ES-I3 (cell line): Measurements from ENCODE around the gene PLAU.

Experiments used
- H3K36me3 ChIP-seq: 2 replicates; pipeline ENCODE4 v1.6.1; 2013; ENCODE audit warnings: mild to moderate bottlenecking, low read length, control low read depth, moderate library complexity; ENCODE audit not compliant: insufficient read depth
- H3K4me1 ChIP-seq: 2 replicates; pipeline ENCODE4 v1.6.1; 2013; ENCODE audit warnings: mild to moderate bottlenecking, control low read depth, low read length; ENCODE audit not compliant: insufficient read depth
- H3K9ac ChIP-seq: 2 replicates; pipeline ENCODE4 v1.6.1; 2013; ENCODE audit warnings: low read depth, mild to moderate bottlenecking, low read length, moderate library complexity
- H3K9me3 ChIP-seq: 2 replicates; pipeline ENCODE4 v1.6.1; 2013; ENCODE audit warnings: mild to moderate bottlenecking, low read length, moderate library complexity; ENCODE audit not compliant: control insufficient read depth, insufficient read depth

The PLAU gene

DNA sequence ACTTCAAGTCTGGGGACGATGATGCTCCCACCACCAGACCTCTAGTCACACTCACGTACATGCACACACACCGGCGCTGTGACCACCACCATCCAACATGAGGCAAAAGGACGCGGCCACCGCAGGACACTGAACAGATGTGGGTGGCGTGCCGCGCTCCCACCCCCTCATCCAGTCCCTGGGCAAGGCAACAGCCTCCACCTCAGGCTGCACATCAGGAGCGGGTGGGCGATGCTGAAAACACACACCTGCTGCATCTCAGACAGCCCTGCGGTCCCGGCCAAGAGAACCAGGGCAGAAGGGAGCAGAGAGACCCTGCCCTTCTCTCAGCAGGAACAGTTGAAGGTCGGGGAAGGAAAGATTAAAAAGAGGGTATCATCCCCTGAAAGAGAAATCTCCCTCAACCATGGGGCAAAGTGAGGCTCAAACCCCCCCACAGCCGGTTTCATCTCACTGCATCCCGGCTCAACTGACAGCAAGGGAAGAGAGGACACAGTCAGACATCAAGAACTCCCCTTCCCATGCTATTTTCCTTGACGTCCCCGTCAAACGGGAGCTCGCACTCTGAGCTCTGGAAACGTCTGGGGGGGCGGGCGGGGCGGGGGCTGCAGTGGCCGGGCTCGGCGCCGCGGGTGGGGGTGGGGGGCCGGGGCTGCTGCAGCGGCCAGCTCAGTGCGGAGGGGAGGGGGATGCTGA, 37.6 kb upstream of the PLAU start:
- peaks cover 12% of the 10 kb centered on the region for H3K4me1 ChIP-seq
- peak overlapping the region; percentile 19; the same call in 1 of the 2 replicates for H3K9ac ChIP-seq
- no peaks in the 10 kb centered on the region for H3K9me3 ChIP-seq
- H3K36me3 ChIP-seq: no peaks in the 10 kb centered on the region; the same call in 1 of the 2 replicates

DNA sequence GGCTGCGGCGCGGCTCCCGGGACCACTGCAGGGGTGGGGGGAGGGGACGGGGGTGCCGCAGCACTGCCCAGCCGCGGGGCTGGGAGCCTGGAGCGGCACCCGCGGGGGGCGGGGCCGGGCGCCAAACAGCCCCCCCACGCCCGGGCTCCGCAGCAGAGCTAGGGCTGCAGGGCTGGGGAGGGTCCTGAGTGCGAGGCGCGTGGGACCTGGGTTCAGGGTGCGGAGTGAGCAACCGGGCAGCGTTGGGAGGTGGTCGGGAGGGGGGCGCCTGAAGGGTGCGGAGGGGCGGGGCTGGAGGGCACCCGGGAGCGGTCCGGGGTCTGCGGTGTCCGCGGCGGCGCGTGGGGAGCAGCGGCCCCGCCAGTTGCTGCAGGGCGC, 37.1 kb upstream of the PLAU start:
- H3K36me3 ChIP-seq: no peaks in the 10 kb centered on the region; the same call in 1 of the 2 replicates
- H3K4me1 ChIP-seq: peaks cover 12% of the 10 kb centered on the region
- peak overlapping the region; percentile 28; the same call in 1 of the 2 replicates for H3K9ac ChIP-seq
- H3K9me3 ChIP-seq: no peaks in the 10 kb centered on the region

GRCh38 chr10:73874267-73875138, 36.4 kb upstream of the PLAU start, which contains the start of gene CAMK2G:
TSS of gene CAMK2G (minus strand) at chr10:73874555. CDS start at chr10:73874461, 94 bp downstream.
- Histone ChIP-seq H3K4me1 (peaks cover 12% of the 10 kb centered on the region), H3K36me3 (no peaks in the 10 kb centered on the region; the same call in 1 of the 2 replicates), H3K9me3 (no peaks in the 10 kb centered on the region), H3K9ac (peak within 1 kb of the TSS; percentile 69)

DNA sequence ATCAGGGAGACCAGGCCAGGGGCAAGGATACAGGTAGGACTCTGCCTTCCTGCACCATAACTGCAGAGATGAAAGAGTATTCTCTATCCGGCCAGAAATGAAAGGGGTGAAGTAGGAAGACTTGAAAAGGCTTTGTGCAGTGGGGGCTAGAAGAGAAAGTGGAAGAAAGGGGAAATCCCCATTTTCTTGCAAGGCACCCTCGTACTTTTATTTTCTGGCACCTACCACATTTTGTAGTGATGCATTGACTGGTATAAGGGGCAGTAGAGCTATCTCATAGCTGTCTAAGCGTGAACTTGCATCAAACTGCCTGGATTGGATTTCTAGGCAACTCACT, 35.8 kb upstream of the PLAU start:
- H3K9ac ChIP-seq: peak overlapping the region; percentile 69
- no peaks in the 10 kb centered on the region for H3K9me3 ChIP-seq
- no peaks in the 10 kb centered on the region; the same call in 1 of the 2 replicates for H3K36me3 ChIP-seq
- peaks cover 16% of the 10 kb centered on the region for H3K4me1 ChIP-seq

DNA sequence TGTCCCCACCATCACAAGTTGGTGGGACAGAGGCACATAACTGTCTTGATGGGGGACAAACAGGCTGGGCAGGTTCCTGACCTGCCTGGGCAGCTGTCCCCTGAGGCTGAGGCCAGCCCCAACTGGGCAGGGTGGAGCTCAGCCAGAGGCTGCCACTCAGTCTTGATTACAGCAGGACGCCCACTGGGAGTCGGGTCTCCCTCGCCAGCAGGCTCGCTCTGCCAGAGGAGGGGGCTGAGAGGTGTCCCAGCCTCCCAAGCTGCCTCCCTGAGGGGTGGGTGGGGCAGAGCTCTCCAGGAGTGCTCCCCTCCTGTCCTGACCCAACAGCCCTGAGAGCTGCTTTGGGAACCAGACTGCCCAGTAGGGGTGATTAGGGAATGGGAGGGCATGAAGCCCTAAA, 34.8 kb upstream of the PLAU start:
- no peak overlapping the region for H3K9ac ChIP-seq
- peaks cover 17% of the 10 kb centered on the region for H3K4me1 ChIP-seq
- no peaks in the 10 kb centered on the region; the same call in 1 of the 2 replicates for H3K36me3 ChIP-seq
- no peaks in the 10 kb centered on the region for H3K9me3 ChIP-seq

- no peaks in the 10 kb centered on the region; the same call in 1 of the 2 replicates for H3K36me3 ChIP-seq
- peaks cover 17% of the 10 kb centered on the region for H3K4me1 ChIP-seq
- H3K9me3 ChIP-seq: no peaks in the 10 kb centered on the region
- H3K9ac ChIP-seq: no peak overlapping the region
Observed at GRCh38 chr10:73876566-73876965, 34.4 kb upstream of the PLAU start.

DNA sequence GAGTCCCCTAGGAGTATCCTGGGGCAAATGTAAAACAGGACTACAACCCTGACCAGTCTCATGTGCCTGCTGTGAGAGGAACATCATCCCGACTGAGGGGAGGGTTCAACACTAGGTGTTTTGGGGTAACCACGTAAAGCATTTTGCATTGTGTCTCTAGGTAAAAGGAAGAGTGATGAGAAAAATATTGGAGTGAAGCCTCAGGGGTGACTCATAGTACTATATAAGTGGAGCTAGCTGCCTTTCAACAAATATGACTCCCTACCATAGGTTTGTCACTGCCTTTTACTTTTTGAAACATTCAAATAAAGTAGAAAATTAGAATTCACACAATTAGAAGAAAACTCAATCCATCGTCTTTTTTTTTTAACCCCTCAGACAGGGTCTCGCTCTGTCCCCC, 34.0 kb upstream of the PLAU start:
- no peaks in the 10 kb centered on the region for H3K9me3 ChIP-seq
- no peak overlapping the region for H3K9ac ChIP-seq
- H3K36me3 ChIP-seq: no peaks in the 10 kb centered on the region
- H3K4me1 ChIP-seq: peaks cover 17% of the 10 kb centered on the region

- Histone ChIP-seq H3K9me3 (no peaks in the 10 kb centered on the region), H3K9ac (no peak overlapping the region), H3K4me1 (peaks cover 17% of the 10 kb centered on the region), H3K36me3 (no peaks in the 10 kb centered on the region)
Observed at GRCh38 chr10:73877533-73878160, 33.3 kb upstream of the PLAU start.

DNA sequence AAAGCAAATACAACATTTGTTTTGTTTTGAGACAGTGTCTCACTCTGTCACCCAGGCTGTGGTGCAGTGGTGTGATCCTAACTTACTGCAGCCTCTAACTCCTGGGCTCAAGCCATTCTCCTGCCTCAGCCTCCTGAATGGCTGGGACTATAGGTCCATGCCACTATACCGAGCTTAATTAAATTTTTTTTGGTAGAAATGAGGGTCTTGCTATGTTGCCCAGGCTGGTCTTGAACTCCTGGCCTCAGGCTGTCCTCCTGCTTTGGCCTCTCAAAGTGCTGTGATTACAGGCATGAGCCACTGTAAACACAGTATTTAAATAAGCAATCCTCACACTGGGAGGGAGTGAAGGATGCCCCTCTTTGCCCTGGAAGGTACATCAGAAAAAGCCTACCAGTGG, 32.6 kb upstream of the PLAU start:
- H3K9me3 ChIP-seq: no peaks in the 10 kb centered on the region
- H3K36me3 ChIP-seq: no peaks in the 10 kb centered on the region
- H3K9ac ChIP-seq: no peak overlapping the region
- H3K4me1 ChIP-seq: peaks cover 17% of the 10 kb centered on the region

DNA sequence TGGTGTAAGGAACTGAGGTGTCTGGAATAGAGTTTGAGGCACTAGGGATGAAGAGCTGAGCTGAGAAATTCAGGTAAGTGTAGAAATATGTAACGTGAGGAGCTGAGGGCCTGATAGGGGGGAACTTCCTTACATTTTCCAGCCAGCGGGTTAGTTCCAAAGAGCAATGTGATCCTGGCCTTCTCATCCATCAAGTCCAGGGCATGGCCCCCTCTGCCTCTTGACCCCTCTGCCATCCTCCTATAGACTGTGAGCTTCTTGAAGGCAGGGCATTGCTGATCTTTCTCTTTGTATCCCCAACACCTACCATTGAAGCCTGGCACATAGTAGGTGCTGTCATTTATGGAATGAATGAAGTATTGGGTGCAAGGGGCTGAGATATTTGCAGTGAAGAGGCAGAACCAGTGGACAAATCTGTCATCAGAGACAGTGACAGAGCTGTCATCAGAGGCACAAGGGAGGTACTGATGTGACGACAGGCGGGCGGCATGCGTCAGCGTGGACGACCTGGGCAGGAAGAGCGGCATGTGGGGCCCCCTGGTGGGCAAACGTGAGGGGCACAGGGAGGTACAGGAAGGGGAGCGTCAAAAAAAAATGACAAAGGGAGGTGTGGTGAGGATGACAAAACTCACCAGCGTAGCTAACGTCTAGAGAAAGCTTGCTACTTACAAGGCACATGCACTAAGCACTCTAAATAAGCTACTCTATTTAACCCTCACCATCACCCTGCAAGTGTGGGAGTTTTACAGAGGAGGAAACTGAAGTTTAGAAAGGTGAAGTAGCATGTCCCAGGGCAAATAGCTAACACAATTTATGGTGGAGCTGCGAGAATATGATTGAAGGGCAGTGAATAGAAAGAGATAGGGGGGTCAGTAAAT, 31.4 kb upstream of the PLAU start:
- no peaks in the 10 kb centered on the region for H3K36me3 ChIP-seq
- no peaks in the 10 kb centered on the region for H3K9me3 ChIP-seq
- H3K4me1 ChIP-seq: peaks cover 17% of the 10 kb centered on the region
- H3K9ac ChIP-seq: no peak overlapping the region

GRCh38 chr10:73881221-73881919, 29.6 kb upstream of the PLAU start:
- peaks cover 14% of the 10 kb centered on the region for H3K4me1 ChIP-seq
- no peaks in the 10 kb centered on the region for H3K36me3 ChIP-seq
- no peak overlapping the region for H3K9ac ChIP-seq
- H3K9me3 ChIP-seq: no peaks in the 10 kb centered on the region

- H3K4me1 ChIP-seq: peaks cover 27% of the 10 kb centered on the region
- H3K9ac ChIP-seq: no peak overlapping the region
- H3K36me3 ChIP-seq: no peaks in the 10 kb centered on the region
- H3K9me3 ChIP-seq: no peaks in the 10 kb centered on the region
Observed at GRCh38 chr10:73884017-73884416, 26.9 kb upstream of the PLAU start.

GRCh38 chr10:73886085-73886529, 24.8 kb upstream of the PLAU start:
- Histone ChIP-seq H3K4me1 (peaks cover 21% of the 10 kb centered on the region), H3K36me3 (no peaks in the 10 kb centered on the region), H3K9me3 (no peaks in the 10 kb centered on the region), H3K9ac (no peak overlapping the region)
